Osteoblast (primary cell): ENCODE measurements around the gene NID1. TPM values are rescaled to one million over a fixed set of nuclear protein-coding genes. Genes with fewer than 3 reads are reported as not detected.

ENCODE experiments used
- DNase-seq: peaks from one replicate; pipeline ENCODE4 v3.0.0; 2011; ENCODE audit warnings: low spot score, mixed read lengths; ENCODE audit not compliant: insufficient read length; ENCODE audit errors: missing footprints
- H2AFZ ChIP-seq: 2 replicates; pipeline ENCODE4 v1.6.0; 2011; ENCODE audit warnings: mild to moderate bottlenecking, low read length
- H3K27ac ChIP-seq: 2 replicates; pipeline ENCODE4 v1.5.1; 2011; ENCODE audit warnings: mild to moderate bottlenecking, low read depth, low read length, moderate library complexity
- H3K27me3 ChIP-seq: 2 replicates; pipeline ENCODE4 v1.6.0; 2012; ENCODE audit warnings: mild to moderate bottlenecking, control low read depth, inconsistent platforms, low read length, moderate library complexity; ENCODE audit not compliant: insufficient read depth
- H3K36me3 ChIP-seq: 2 replicates; pipeline ENCODE4 v1.5.1; 2011; ENCODE audit warnings: mild to moderate bottlenecking, low read length, control low read depth, moderate library complexity; ENCODE audit not compliant: insufficient read depth
- H3K4me1 ChIP-seq: 2 replicates; pipeline ENCODE4 v1.5.1; 2011; ENCODE audit warnings: mild to moderate bottlenecking, low read length, control low read depth, moderate library complexity; ENCODE audit not compliant: insufficient read depth
- H3K4me2 ChIP-seq: 2 replicates; pipeline ENCODE4 v1.6.0; 2011; ENCODE audit warnings: mild to moderate bottlenecking, low read length; ENCODE audit not compliant: insufficient read depth
- H3K4me3 ChIP-seq: fragments of 200-600 bp; sonication (generic); 3 replicates; pipeline ENCODE4 v1.5.1; 2012; ENCODE audit warnings: mild to moderate bottlenecking, low read length, inconsistent platforms; ENCODE audit not compliant: insufficient read depth
- H3K79me2 ChIP-seq: 2 replicates; pipeline ENCODE4 v1.6.0; 2012; ENCODE audit warnings: mild to moderate bottlenecking, low read length, control low read depth, inconsistent platforms; ENCODE audit not compliant: insufficient read depth
- H3K9me3 ChIP-seq: 2 replicates; pipeline ENCODE4 v1.5.1; 2011; ENCODE audit warnings: low read depth, low read length, control low read depth
- H4K20me1 ChIP-seq: 2 replicates; pipeline ENCODE4 v1.6.0; 2012; ENCODE audit warnings: mild to moderate bottlenecking, low read length, control low read depth; ENCODE audit not compliant: insufficient read depth
- total RNA-seq: library from RNA; depleted of rRNA; stranded (reverse); fragments of >200 nt; gene quantifications from 2 replicates; pipeline ENCODE4 v1.2.3, GENCODE V29; 2012
- TF ChIP-seq, protein P1 (sequence below): IDR thresholded peaks from 2 replicates; pipeline ENCODE4 v1.5.1; 2011; ENCODE audit warnings: mild to moderate bottlenecking, low read depth, low read length, moderate library complexity; ENCODE audit errors: extremely low read depth

Gene NID1
- total RNA-seq, 1 donor = 40.2 TPM

DNA sequence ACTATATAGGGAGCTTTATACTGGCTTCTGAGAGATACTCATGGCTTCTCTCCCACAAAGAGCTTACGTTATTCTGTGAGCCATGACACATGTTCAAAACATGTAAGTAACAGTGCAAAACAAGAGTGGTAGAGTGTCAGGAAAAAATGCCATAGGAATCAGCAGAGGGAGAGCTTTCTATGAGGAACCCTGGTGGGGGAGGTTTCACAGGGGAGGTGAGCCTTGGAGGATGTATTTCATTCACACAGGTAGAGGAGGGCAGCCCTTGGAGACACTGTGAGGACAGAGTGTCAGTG, 125.5 kb downstream of the NID1 start:
- H3K4me3 ChIP-seq = no peak overlapping the region
- H3K27me3 ChIP-seq = no peaks in the 10 kb centered on the region
- H4K20me1 ChIP-seq = no peaks in the 10 kb centered on the region
- no peaks in the 10 kb centered on the region for H3K36me3 ChIP-seq
- peaks cover 20% of the 10 kb centered on the region for H3K4me1 ChIP-seq
- no peaks in the 10 kb centered on the region for H3K9me3 ChIP-seq
- no peak overlapping the region for H2AFZ ChIP-seq
- H3K4me2 ChIP-seq = no peak overlapping the region
- DNase-seq = no peak
- no peak overlapping the region for H3K27ac ChIP-seq
- TF ChIP-seq, protein P1, sequence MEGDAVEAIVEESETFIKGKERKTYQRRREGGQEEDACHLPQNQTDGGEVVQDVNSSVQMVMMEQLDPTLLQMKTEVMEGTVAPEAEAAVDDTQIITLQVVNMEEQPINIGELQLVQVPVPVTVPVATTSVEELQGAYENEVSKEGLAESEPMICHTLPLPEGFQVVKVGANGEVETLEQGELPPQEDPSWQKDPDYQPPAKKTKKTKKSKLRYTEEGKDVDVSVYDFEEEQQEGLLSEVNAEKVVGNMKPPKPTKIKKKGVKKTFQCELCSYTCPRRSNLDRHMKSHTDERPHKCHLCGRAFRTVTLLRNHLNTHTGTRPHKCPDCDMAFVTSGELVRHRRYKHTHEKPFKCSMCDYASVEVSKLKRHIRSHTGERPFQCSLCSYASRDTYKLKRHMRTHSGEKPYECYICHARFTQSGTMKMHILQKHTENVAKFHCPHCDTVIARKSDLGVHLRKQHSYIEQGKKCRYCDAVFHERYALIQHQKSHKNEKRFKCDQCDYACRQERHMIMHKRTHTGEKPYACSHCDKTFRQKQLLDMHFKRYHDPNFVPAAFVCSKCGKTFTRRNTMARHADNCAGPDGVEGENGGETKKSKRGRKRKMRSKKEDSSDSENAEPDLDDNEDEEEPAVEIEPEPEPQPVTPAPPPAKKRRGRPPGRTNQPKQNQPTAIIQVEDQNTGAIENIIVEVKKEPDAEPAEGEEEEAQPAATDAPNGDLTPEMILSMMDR = no peak
- H3K79me2 ChIP-seq = no peaks in the 10 kb centered on the region

- Histone ChIP-seq H2AFZ (no peak overlapping the region), H3K27me3 (no peaks in the 10 kb centered on the region), H3K36me3 (no peaks in the 10 kb centered on the region), H3K79me2 (no peaks in the 10 kb centered on the region), H4K20me1 (no peaks in the 10 kb centered on the region), H3K27ac (no peak overlapping the region), H3K4me1 (peaks cover 18% of the 10 kb centered on the region), H3K4me2 (no peak overlapping the region), H3K9me3 (no peaks in the 10 kb centered on the region), H3K4me3 (no peak overlapping the region)
- TF ChIP-seq, protein P1 = no peak
- no peak for DNase-seq
Measured at GRCh38 chr1:235938709-235939479, 126.0 kb downstream of the NID1 start.

- H4K20me1 ChIP-seq = no peaks in the 10 kb centered on the region
Measured at GRCh38 chr1:235937123-235937522, 127.8 kb downstream of the NID1 start.

More at GRCh38 chr1:235937123-235937522, 127.8 kb downstream of the NID1 start:
- Histone ChIP-seq H3K4me2 (no peak overlapping the region), H3K79me2 (no peaks in the 10 kb centered on the region), H3K36me3 (no peaks in the 10 kb centered on the region), H3K4me3 (no peak overlapping the region), H2AFZ (no peak overlapping the region), H3K27ac (no peak overlapping the region), H3K27me3 (no peaks in the 10 kb centered on the region), H3K9me3 (no peaks in the 10 kb centered on the region), H3K4me1 (peaks cover under 1% of the 10 kb centered on the region)
- TF ChIP-seq, protein P1 = no peak
- no peak for DNase-seq
